WTC11 (cell line): ENCODE measurements around the gene FUT8. TPM values are rescaled to one million over a fixed set of nuclear protein-coding genes. Genes with fewer than 3 reads are reported as not detected.

Source experiments
- ATAC-seq: fragments of 200-7000 bp; cut with Tn5 transposase; 2 replicates; pipeline ENCODE4 v1.10.0; 2021; ENCODE audit warnings: mild to moderate bottlenecking, moderate library complexity
- CTCF ChIA-PET: fragments of 300-600 bp; sonication (Branson Sonifier 250); formaldehyde crosslinking; loops from one replicate; lab custom pipeline; 2021; ENCODE audit warnings: antibody characterized with exemption; lab: Charles Lee
- POLR2A ChIA-PET: fragments of 350-600 bp; sonication (Branson Sonifier 250); formaldehyde crosslinking; loops from one replicate; lab custom pipeline; 2021; ENCODE audit warnings: antibody characterized with exemption; lab: Charles Lee
- DNase-seq: peaks from one replicate; pipeline ENCODE4 v3.0.0; 2021; ENCODE audit warnings: low spot score
- H3K27ac Mint-ChIP-seq: 2 replicates; pipeline ENCODE4 v1.8.0; 2021; ENCODE audit warnings: mixed read lengths
- H3K27me3 Mint-ChIP-seq: 2 replicates; pipeline ENCODE4 v1.8.0; 2021; ENCODE audit warnings: low read depth, mild to moderate bottlenecking, moderate library complexity, mixed read lengths
- H3K36me3 Mint-ChIP-seq: 2 replicates; pipeline ENCODE4 v1.8.0; 2021; ENCODE audit warnings: mixed read lengths
- H3K4me1 Mint-ChIP-seq: 2 replicates; pipeline ENCODE4 v1.8.0; 2022; ENCODE audit warnings: mixed read lengths
- H3K4me3 Mint-ChIP-seq: 2 replicates; pipeline ENCODE4 v1.8.0; 2021; ENCODE audit warnings: mild to moderate bottlenecking, moderate library complexity, mixed read lengths
- H3K9me3 Mint-ChIP-seq: 2 replicates; pipeline ENCODE4 v1.8.0; 2021; ENCODE audit warnings: mixed read lengths
- AR ChIP-seq: fragments of 250-450 bp; sonication (Bioruptor Pico); IDR thresholded peaks from 2 replicates; pipeline ENCODE4 v1.9.0; 2021; ENCODE audit warnings: mild to moderate bottlenecking
- CBFB ChIP-seq: sonication (generic); formaldehyde crosslinking; IDR thresholded peaks from 2 replicates; pipeline ENCODE4 v1.8.1; 2022; ENCODE audit warnings: mild to moderate bottlenecking, low read depth, missing genetic modification reagents
- CREM ChIP-seq: sonication (generic); formaldehyde crosslinking; IDR thresholded peaks from 2 replicates; pipeline ENCODE4 v1.8.1; 2022; ENCODE audit warnings: mild to moderate bottlenecking, missing genetic modification reagents, moderate library complexity
- ERG ChIP-seq: fragments of 250-450 bp; sonication (Bioruptor Pico); IDR thresholded peaks from 2 replicates; pipeline ENCODE4 v1.8.0; 2021; ENCODE audit warnings: mild to moderate bottlenecking
- FOXJ3 ChIP-seq: sonication (generic); formaldehyde crosslinking; IDR thresholded peaks from 2 replicates; pipeline ENCODE4 v1.9.0; 2021; ENCODE audit warnings: missing genetic modification reagents, mild to moderate bottlenecking, borderline replicate concordance
- FOXP1 ChIP-seq: sonication (generic); formaldehyde crosslinking; IDR thresholded peaks from 2 replicates; pipeline ENCODE4 v1.8.0; 2022; ENCODE audit warnings: missing genetic modification reagents, mild to moderate bottlenecking, moderate library complexity, borderline replicate concordance
- GABPB1 ChIP-seq: sonication (generic); formaldehyde crosslinking; IDR thresholded peaks from 2 replicates; pipeline ENCODE4 v1.8.1; 2023; ENCODE audit warnings: mild to moderate bottlenecking, missing genetic modification reagents
- GRHL2 ChIP-seq: fragments of 250-450 bp; sonication (Bioruptor Pico); IDR thresholded peaks from 2 replicates; pipeline ENCODE4 v1.8.0; 2022; ENCODE audit warnings: mild to moderate bottlenecking, moderate library complexity; ENCODE audit not compliant: insufficient replicate concordance, severe bottlenecking
- JUN ChIP-seq: sonication (generic); formaldehyde crosslinking; IDR thresholded peaks from 2 replicates; pipeline ENCODE4 v1.8.0; 2023; ENCODE audit warnings: mild to moderate bottlenecking, missing genetic modification reagents
- PRRX2 ChIP-seq: fragments of 250-450 bp; sonication (Bioruptor Pico); IDR thresholded peaks from 2 replicates; pipeline ENCODE4 v1.8.0; 2021; ENCODE audit warnings: mild to moderate bottlenecking
- TCF7 ChIP-seq: sonication (generic); formaldehyde crosslinking; IDR thresholded peaks from 2 replicates; pipeline ENCODE4 v1.8.0; 2022; ENCODE audit warnings: mild to moderate bottlenecking, low read depth, missing genetic modification reagents, moderate library complexity
- TEAD4 ChIP-seq: sonication (generic); formaldehyde crosslinking; IDR thresholded peaks from 2 replicates; pipeline ENCODE4 v1.8.0; 2022; ENCODE audit warnings: mild to moderate bottlenecking, missing genetic modification reagents
- USF2 ChIP-seq: sonication (generic); formaldehyde crosslinking; IDR thresholded peaks from 2 replicates; pipeline ENCODE4 v1.8.1; 2023; ENCODE audit warnings: mild to moderate bottlenecking, missing genetic modification reagents, moderate library complexity
- ZNF219 ChIP-seq: sonication (generic); formaldehyde crosslinking; IDR thresholded peaks from 2 replicates; pipeline ENCODE4 v1.8.0; 2023; ENCODE audit warnings: missing genetic modification reagents, mild to moderate bottlenecking, borderline replicate concordance
- ZNF416 ChIP-seq: fragments of 250-450 bp; sonication (Bioruptor Pico); IDR thresholded peaks from 2 replicates; pipeline ENCODE4 v1.9.0; 2021; ENCODE audit warnings: mild to moderate bottlenecking, inconsistent platforms
- ZNF423 ChIP-seq: fragments of 250-450 bp; sonication (Bioruptor Pico); IDR thresholded peaks from 2 replicates; pipeline ENCODE4 v2.1.2; 2022; ENCODE audit warnings: mild to moderate bottlenecking, moderate library complexity
- ZNF425 ChIP-seq: fragments of 250-450 bp; sonication (Bioruptor Pico); conservative IDR thresholded peaks from 2 replicates; pipeline ENCODE4 v1.9.0; 2021; ENCODE audit warnings: mild to moderate bottlenecking
- ZNF512 ChIP-seq: sonication (generic); formaldehyde crosslinking; IDR thresholded peaks from 2 replicates; pipeline ENCODE4 v1.8.1; 2022; ENCODE audit warnings: missing genetic modification reagents, borderline replicate concordance
- ZNF532 ChIP-seq: fragments of 250-450 bp; sonication (Bioruptor Pico); IDR thresholded peaks from 2 replicates; pipeline ENCODE4 v1.9.0; 2021; ENCODE audit warnings: mild to moderate bottlenecking, borderline replicate concordance
- ZSCAN18 ChIP-seq: fragments of 250-450 bp; sonication (Bioruptor Pico); IDR thresholded peaks from 2 replicates; pipeline ENCODE4 v2.1.2; 2022; ENCODE audit warnings: mild to moderate bottlenecking, moderate library complexity
- total RNA-seq: library from RNA; stranded (reverse); gene quantifications from 3 replicates; pipeline ENCODE4 v1.2.3, GENCODE V29; 2021

FUT8 gene
- total RNA-seq, 1 experiment from 2014 or later, result 37.9 TPM

GRCh38 chr14:65599375-65599774, 186.8 kb downstream of the FUT8 start (continued):
- TF ChIP-seq ZNF532, result no peak
- TF ChIP-seq GABPB1 (CRISPR knock-in tag), result no peak
- no peak for TF ChIP-seq ERG (CRISPR knock-in tag)
- TF ChIP-seq CBFB, result no peak
- no peak for TF ChIP-seq TEAD4
- no peak for TF ChIP-seq FOXJ3 (CRISPR knock-in tag)
- no peak for TF ChIP-seq USF2 (CRISPR knock-in tag)

GRCh38 chr14:65600742-65601141, 188.2 kb downstream of the FUT8 start:
- no peaks in the 10 kb centered on the region for H3K36me3 Mint-ChIP-seq
- no peaks in the 10 kb centered on the region for H3K9me3 Mint-ChIP-seq
- no peak overlapping the region for H3K4me3 Mint-ChIP-seq
- H3K4me1 Mint-ChIP-seq, result no peaks in the 10 kb centered on the region
- POLR2A ChIA-PET, result no interaction called here
- no peak overlapping the region for H3K27ac Mint-ChIP-seq
- H3K27me3 Mint-ChIP-seq, result no peaks in the 10 kb centered on the region
- ATAC-seq (no peak), DNase-seq (no peak)
- TF ChIP-seq TCF7 (CRISPR knock-in tag), result no peak
- no peak for TF ChIP-seq JUN (CRISPR knock-in tag)
- TF ChIP-seq PRRX2 (CRISPR knock-in tag), result no peak
- peak; percentile 83 for TF ChIP-seq GABPB1 (CRISPR knock-in tag)
- TF ChIP-seq, all 79 proteins: peak for 1
- CTCF ChIA-PET, result no interaction called here

GRCh38 chr14:65604535-65604934, 192.0 kb downstream of the FUT8 start:
- ATAC-seq, result no peak
- no peaks in the 10 kb centered on the region for H3K36me3 Mint-ChIP-seq
- CTCF ChIA-PET, result no interaction called here
- POLR2A ChIA-PET, result no interaction called here
- no peaks in the 10 kb centered on the region for H3K27me3 Mint-ChIP-seq
- H3K27ac Mint-ChIP-seq, result no peak overlapping the region
- DNase-seq, result no peak
- H3K9me3 Mint-ChIP-seq, result no peaks in the 10 kb centered on the region
- H3K4me3 Mint-ChIP-seq, result no peak overlapping the region
- H3K4me1 Mint-ChIP-seq, result no peaks in the 10 kb centered on the region
- TF ChIP-seq AR (CRISPR knock-in tag) (no peak), GABPB1 (CRISPR knock-in tag) (no peak), ZNF512 (no peak), ZNF423 (no peak), ZNF425 (CRISPR knock-in tag) (no peak), ZNF416 (CRISPR knock-in tag) (no peak), ZSCAN18 (CRISPR knock-in tag) (no peak), ZNF219 (CRISPR knock-in tag) (no peak), CREM (CRISPR knock-in tag) (no peak), FOXP1 (no peak), GRHL2 (no peak)
